Measurements from ENCODE around the gene GC.
"Not testable (repeated sequence)": the region's sequence is repeated elsewhere in the genome, so short reads cannot be mapped to it uniquely, and the experiment has no call there.

Gene GC

GRCh38 chr4:71783972-71784371 lies at the start of gene GC:
Gene GC, minus strand, starts transcription at chr4:71784079. Its CDS starts 61 bp downstream, at chr4:71784018.
- no peak for DNase-seq (ENCODE audit: low read depth in 4 of 4, low spot score in 1 of 4)

- DNase-seq (ENCODE audit: low read depth in 4 of 4, low spot score in 1 of 4), result no peak
Observed at GRCh38 chr4:71833232-71833900, 49.5 kb upstream of the GC start.

GRCh38 chr4:71832049-71832448 lies 48.2 kb upstream of the GC start:
- DNase-seq (ENCODE audit: low read depth in 4 of 4, low spot score in 1 of 4), result no peak

- no peak for DNase-seq (ENCODE audit: low read depth in 4 of 4, low spot score in 1 of 4)
Observed at GRCh38 chr4:71830497-71831190, 46.8 kb upstream of the GC start.

GRCh38 chr4:71828470-71828869 lies 44.6 kb upstream of the GC start:
- no peak for DNase-seq (ENCODE audit: low read depth in 4 of 4, low spot score in 1 of 4)

- no peak for DNase-seq (ENCODE audit: low read depth in 4 of 4, low spot score in 1 of 4)
Observed at GRCh38 chr4:71827826-71828225, 43.9 kb upstream of the GC start.

- DNase-seq (ENCODE audit: low read depth in 4 of 4, low spot score in 1 of 4), result no peak
Observed at GRCh38 chr4:71816676-71817303, 32.9 kb upstream of the GC start.

- no peak for DNase-seq (ENCODE audit: low read depth in 4 of 4, low spot score in 1 of 4)
Observed at GRCh38 chr4:71814433-71814832, 30.6 kb upstream of the GC start.

GRCh38 chr4:71809805-71810204 lies 25.9 kb upstream of the GC start:
- not testable (repeated sequence) for DNase-seq (ENCODE audit: low read depth in 4 of 4, low spot score in 1 of 4)

- no peak for DNase-seq (ENCODE audit: low read depth in 4 of 4, low spot score in 1 of 4)
Observed at GRCh38 chr4:71807469-71807868, 23.6 kb upstream of the GC start.

- not testable (repeated sequence) for DNase-seq (ENCODE audit: low read depth in 4 of 4, low spot score in 1 of 4)
Observed at GRCh38 chr4:71805230-71805629, 21.4 kb upstream of the GC start.

- DNase-seq (ENCODE audit: low read depth in 4 of 4, low spot score in 1 of 4), result not testable (repeated sequence)
Observed at GRCh38 chr4:71804017-71804697, 20.3 kb upstream of the GC start.

- no peak for DNase-seq (ENCODE audit: low read depth in 4 of 4, low spot score in 1 of 4)
Observed at GRCh38 chr4:71785959-71786358, 2.1 kb upstream of the GC start.

- no peak for DNase-seq (ENCODE audit: low read depth in 4 of 4, low spot score in 1 of 4)
Observed at GRCh38 chr4:71784569-71785197, 804 bp upstream of the GC start.

GRCh38 chr4:71777891-71778290 lies 6.0 kb downstream of the GC start:
- DNase-seq (ENCODE audit: low read depth in 4 of 4, low spot score in 1 of 4), result no peak

- DNase-seq (ENCODE audit: low read depth in 4 of 4, low spot score in 1 of 4), result no peak
Observed at GRCh38 chr4:71775449-71775848, 8.4 kb downstream of the GC start.

GRCh38 chr4:71774136-71774535 lies 9.7 kb downstream of the GC start:
- no peak for DNase-seq (ENCODE audit: low read depth in 4 of 4, low spot score in 1 of 4)

GRCh38 chr4:71773004-71773403 lies 10.9 kb downstream of the GC start:
- DNase-seq (ENCODE audit: low read depth in 4 of 4, low spot score in 1 of 4), result no peak

- no peak for DNase-seq (ENCODE audit: low read depth in 4 of 4, low spot score in 1 of 4)
Observed at GRCh38 chr4:71772592-71772991, 11.3 kb downstream of the GC start.

GRCh38 chr4:71771613-71772012 lies 12.3 kb downstream of the GC start:
- no peak for DNase-seq (ENCODE audit: low read depth in 4 of 4, low spot score in 1 of 4)

GRCh38 chr4:71769434-71769833 lies 14.4 kb downstream of the GC start:
- DNase-seq (ENCODE audit: low read depth in 4 of 4, low spot score in 1 of 4), result no peak
